Measurements from ENCODE around the gene TRPM3.

The TRPM3 gene

GRCh38 chr9:71120501-71121247, 747 bp downstream of the TRPM3 start:
- peaks cover 26% of the 10 kb centered on the region for H3K4me1 ChIP-seq (ENCODE audit: insufficient read depth, low read length)

GRCh38 chr9:71119746-71120145, 1.7 kb downstream of the TRPM3 start:
- Histone ChIP-seq H3K9ac (ENCODE audit: low read depth, low read length) (peak overlapping the region; percentile 40), H3K9me3 (ENCODE audit: control insufficient read depth, insufficient read depth, low read length) (no peaks in the 10 kb centered on the region), H3K4me1 (ENCODE audit: insufficient read depth, low read length) (peaks cover 29% of the 10 kb centered on the region), H3K36me3 (ENCODE audit: insufficient read depth, low read length) (no peaks in the 10 kb centered on the region)

More at GRCh38 chr9:71120501-71121247, 747 bp downstream of the TRPM3 start:
- Histone ChIP-seq H3K9ac (ENCODE audit: low read depth, low read length) (peak overlapping the region; percentile 61), H3K36me3 (ENCODE audit: insufficient read depth, low read length) (no peaks in the 10 kb centered on the region), H3K9me3 (ENCODE audit: control insufficient read depth, insufficient read depth, low read length) (no peaks in the 10 kb centered on the region)

- H3K4me1 ChIP-seq (ENCODE audit: insufficient read depth, low read length) = peaks cover 22% of the 10 kb centered on the region; the same call in 1 of the 2 replicates
- no peaks in the 10 kb centered on the region for H3K9me3 ChIP-seq (ENCODE audit: control insufficient read depth, insufficient read depth, low read length)
- H3K36me3 ChIP-seq (ENCODE audit: insufficient read depth, low read length) = no peaks in the 10 kb centered on the region
- no peak overlapping the region for H3K9ac ChIP-seq (ENCODE audit: low read depth, low read length)
Observed at GRCh38 chr9:71118324-71118723, 3.1 kb downstream of the TRPM3 start.

GRCh38 chr9:71115448-71115975, 5.9 kb downstream of the TRPM3 start:
- Histone ChIP-seq H3K4me1 (ENCODE audit: insufficient read depth, low read length) (peaks cover 30% of the 10 kb centered on the region; the same call in 1 of the 2 replicates), H3K9ac (ENCODE audit: low read depth, low read length) (no peak overlapping the region), H3K36me3 (ENCODE audit: insufficient read depth, low read length) (no peaks in the 10 kb centered on the region)

GRCh38 chr9:71112866-71113265, 8.6 kb downstream of the TRPM3 start:
- H3K4me1 ChIP-seq (ENCODE audit: insufficient read depth, low read length) = peaks cover 17% of the 10 kb centered on the region; the same call in 1 of the 2 replicates
- no peaks in the 10 kb centered on the region for H3K9me3 ChIP-seq (ENCODE audit: control insufficient read depth, insufficient read depth, low read length)
- no peak overlapping the region for H3K9ac ChIP-seq (ENCODE audit: low read depth, low read length)
- no peaks in the 10 kb centered on the region for H3K36me3 ChIP-seq (ENCODE audit: insufficient read depth, low read length)

More at GRCh38 chr9:71115448-71115975, 5.9 kb downstream of the TRPM3 start:
- H3K9me3 ChIP-seq (ENCODE audit: control insufficient read depth, insufficient read depth, low read length) = no peaks in the 10 kb centered on the region

GRCh38 chr9:71108937-71109336, 12.5 kb downstream of the TRPM3 start:
- H3K9me3 ChIP-seq (ENCODE audit: control insufficient read depth, insufficient read depth, low read length) = no peaks in the 10 kb centered on the region
- no peak overlapping the region for H3K9ac ChIP-seq (ENCODE audit: low read depth, low read length)
- H3K4me1 ChIP-seq (ENCODE audit: insufficient read depth, low read length) = peaks cover 9% of the 10 kb centered on the region; the same call in 1 of the 2 replicates
- no peaks in the 10 kb centered on the region for H3K36me3 ChIP-seq (ENCODE audit: insufficient read depth, low read length)

- H3K4me1 ChIP-seq (ENCODE audit: insufficient read depth, low read length) = no peaks in the 10 kb centered on the region
- no peaks in the 10 kb centered on the region for H3K36me3 ChIP-seq (ENCODE audit: insufficient read depth, low read length)
- no peaks in the 10 kb centered on the region for H3K9me3 ChIP-seq (ENCODE audit: control insufficient read depth, insufficient read depth, low read length)
- H3K9ac ChIP-seq (ENCODE audit: low read depth, low read length) = no peak overlapping the region
Observed at GRCh38 chr9:71106992-71107391, 14.4 kb downstream of the TRPM3 start.

- Histone ChIP-seq H3K9me3 (ENCODE audit: control insufficient read depth, insufficient read depth, low read length) (no peaks in the 10 kb centered on the region), H3K4me1 (ENCODE audit: insufficient read depth, low read length) (no peaks in the 10 kb centered on the region), H3K36me3 (ENCODE audit: insufficient read depth, low read length) (no peaks in the 10 kb centered on the region), H3K9ac (ENCODE audit: low read depth, low read length) (no peak overlapping the region)
Observed at GRCh38 chr9:71105192-71105591, 16.2 kb downstream of the TRPM3 start.

- no peaks in the 10 kb centered on the region for H3K36me3 ChIP-seq (ENCODE audit: insufficient read depth, low read length)
- no peaks in the 10 kb centered on the region for H3K4me1 ChIP-seq (ENCODE audit: insufficient read depth, low read length)
- no peaks in the 10 kb centered on the region for H3K9me3 ChIP-seq (ENCODE audit: control insufficient read depth, insufficient read depth, low read length)
- H3K9ac ChIP-seq (ENCODE audit: low read depth, low read length) = no peak overlapping the region
Observed at GRCh38 chr9:71098801-71099200, 22.6 kb downstream of the TRPM3 start.

- Histone ChIP-seq H3K36me3 (ENCODE audit: insufficient read depth, low read length) (no peaks in the 10 kb centered on the region), H3K4me1 (ENCODE audit: insufficient read depth, low read length) (no peaks in the 10 kb centered on the region), H3K9me3 (ENCODE audit: control insufficient read depth, insufficient read depth, low read length) (no peaks in the 10 kb centered on the region), H3K9ac (ENCODE audit: low read depth, low read length) (no peak overlapping the region)
Observed at GRCh38 chr9:71097671-71098070, 23.8 kb downstream of the TRPM3 start.

- H3K4me1 ChIP-seq (ENCODE audit: insufficient read depth, low read length) = no peaks in the 10 kb centered on the region
- no peaks in the 10 kb centered on the region for H3K9me3 ChIP-seq (ENCODE audit: control insufficient read depth, insufficient read depth, low read length)
- no peak overlapping the region for H3K9ac ChIP-seq (ENCODE audit: low read depth, low read length)
- no peaks in the 10 kb centered on the region for H3K36me3 ChIP-seq (ENCODE audit: insufficient read depth, low read length)
Observed at GRCh38 chr9:71096421-71097108, 24.9 kb downstream of the TRPM3 start.

- no peaks in the 10 kb centered on the region for H3K9me3 ChIP-seq (ENCODE audit: control insufficient read depth, insufficient read depth, low read length)
Observed at GRCh38 chr9:71094708-71095251, 26.6 kb downstream of the TRPM3 start.

GRCh38 chr9:71090896-71091295, 30.5 kb downstream of the TRPM3 start:
- H3K4me1 ChIP-seq (ENCODE audit: insufficient read depth, low read length) = no peaks in the 10 kb centered on the region
- H3K9me3 ChIP-seq (ENCODE audit: control insufficient read depth, insufficient read depth, low read length) = no peaks in the 10 kb centered on the region
- no peaks in the 10 kb centered on the region for H3K36me3 ChIP-seq (ENCODE audit: insufficient read depth, low read length)
- H3K9ac ChIP-seq (ENCODE audit: low read depth, low read length) = no peak overlapping the region

More at GRCh38 chr9:71094708-71095251, 26.6 kb downstream of the TRPM3 start:
- no peak overlapping the region for H3K9ac ChIP-seq (ENCODE audit: low read depth, low read length)
- H3K4me1 ChIP-seq (ENCODE audit: insufficient read depth, low read length) = no peaks in the 10 kb centered on the region
- H3K36me3 ChIP-seq (ENCODE audit: insufficient read depth, low read length) = no peaks in the 10 kb centered on the region

GRCh38 chr9:71079451-71079850, 42.0 kb downstream of the TRPM3 start:
- H3K36me3 ChIP-seq (ENCODE audit: insufficient read depth, low read length) = no peaks in the 10 kb centered on the region

More at GRCh38 chr9:71079451-71079850, 42.0 kb downstream of the TRPM3 start:
- 0 out of 2 replicates have a peak, but pooled peaks cover 2% of the 10 kb centered on the region for H3K9me3 ChIP-seq (ENCODE audit: control insufficient read depth, insufficient read depth, low read length)
- H3K9ac ChIP-seq (ENCODE audit: low read depth, low read length) = no peak overlapping the region
- peaks cover 3% of the 10 kb centered on the region; the same call in 1 of the 2 replicates for H3K4me1 ChIP-seq (ENCODE audit: insufficient read depth, low read length)
